ENCODE measurements around the gene TRPM6.
"Not testable (repeated sequence)": the region's sequence is repeated elsewhere in the genome, so short reads cannot be mapped to it uniquely, and the experiment has no call there.

TRPM6 gene

DNA sequence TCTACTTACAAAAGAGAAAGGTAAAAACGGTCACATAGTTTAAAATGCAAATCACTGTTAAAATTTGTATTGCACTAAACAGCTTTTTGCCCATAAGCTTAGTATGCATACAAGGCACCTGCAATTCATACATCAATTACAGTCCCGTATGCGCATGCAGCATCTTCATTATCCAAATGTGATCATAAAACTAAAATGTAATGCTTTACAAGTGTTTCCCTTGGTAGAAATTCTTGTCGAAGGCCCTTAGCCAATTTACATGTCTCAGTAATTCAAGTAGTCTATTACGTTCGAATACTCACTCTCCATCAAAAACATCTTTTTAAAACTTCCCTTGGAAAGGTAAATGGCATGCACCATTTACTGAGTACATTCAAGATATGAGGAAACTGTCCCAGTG, 32.6 kb downstream of the TRPM6 start:
- H3K4me3 ChIP-seq (ENCODE audit: low read depth in 1 of 2, low read length in 1 of 2): no peak overlapping the region
- TF ChIP-seq, protein P1, sequence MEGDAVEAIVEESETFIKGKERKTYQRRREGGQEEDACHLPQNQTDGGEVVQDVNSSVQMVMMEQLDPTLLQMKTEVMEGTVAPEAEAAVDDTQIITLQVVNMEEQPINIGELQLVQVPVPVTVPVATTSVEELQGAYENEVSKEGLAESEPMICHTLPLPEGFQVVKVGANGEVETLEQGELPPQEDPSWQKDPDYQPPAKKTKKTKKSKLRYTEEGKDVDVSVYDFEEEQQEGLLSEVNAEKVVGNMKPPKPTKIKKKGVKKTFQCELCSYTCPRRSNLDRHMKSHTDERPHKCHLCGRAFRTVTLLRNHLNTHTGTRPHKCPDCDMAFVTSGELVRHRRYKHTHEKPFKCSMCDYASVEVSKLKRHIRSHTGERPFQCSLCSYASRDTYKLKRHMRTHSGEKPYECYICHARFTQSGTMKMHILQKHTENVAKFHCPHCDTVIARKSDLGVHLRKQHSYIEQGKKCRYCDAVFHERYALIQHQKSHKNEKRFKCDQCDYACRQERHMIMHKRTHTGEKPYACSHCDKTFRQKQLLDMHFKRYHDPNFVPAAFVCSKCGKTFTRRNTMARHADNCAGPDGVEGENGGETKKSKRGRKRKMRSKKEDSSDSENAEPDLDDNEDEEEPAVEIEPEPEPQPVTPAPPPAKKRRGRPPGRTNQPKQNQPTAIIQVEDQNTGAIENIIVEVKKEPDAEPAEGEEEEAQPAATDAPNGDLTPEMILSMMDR (IDR thresholded peaks at IDR 0.05): no peak
- H3K4me1 ChIP-seq (ENCODE audit: control insufficient read depth in 1 of 2, insufficient read depth in 1 of 2, low read depth in 1 of 2, low read length in 1 of 2): peaks cover 16% of the 10 kb centered on the region in 2 experiments
- no peaks in the 10 kb centered on the region for H3K9me3 ChIP-seq
- H3K27me3 ChIP-seq: no peaks in the 10 kb centered on the region
- no peak overlapping the region for H3K27ac ChIP-seq
- H3K36me3 ChIP-seq: peaks cover 17% of the 10 kb centered on the region

DNA sequence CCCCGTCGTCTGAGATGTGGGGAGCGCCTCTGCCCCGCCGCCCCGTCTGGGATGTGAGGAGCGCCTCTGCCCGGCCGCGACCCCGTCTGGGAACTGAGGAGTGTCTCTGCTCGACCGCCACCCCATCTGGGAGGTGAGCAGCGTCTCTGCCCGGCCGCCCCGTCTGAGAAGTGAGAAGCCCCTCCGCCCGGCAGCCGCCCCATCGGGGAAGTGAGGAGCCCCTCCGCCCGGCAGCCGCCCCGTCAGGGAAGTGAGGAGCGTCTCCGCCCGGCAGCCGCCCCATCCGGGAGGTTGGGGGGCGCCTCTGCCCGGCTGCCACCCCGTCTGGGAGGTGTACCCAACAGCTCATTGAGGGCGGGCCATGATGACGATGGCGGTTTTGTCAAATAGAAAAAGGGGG, 34.7 kb downstream of the TRPM6 start:
- not testable (repeated sequence) for H3K4me1 ChIP-seq (ENCODE audit: control insufficient read depth in 1 of 2, insufficient read depth in 1 of 2, low read depth in 1 of 2, low read length in 1 of 2); H3K27ac ChIP-seq; H3K4me3 ChIP-seq (ENCODE audit: low read depth in 1 of 2, low read length in 1 of 2); H3K9me3 ChIP-seq; H3K27me3 ChIP-seq
- peaks cover 29% of the 10 kb centered on the region for H3K36me3 ChIP-seq

DNA sequence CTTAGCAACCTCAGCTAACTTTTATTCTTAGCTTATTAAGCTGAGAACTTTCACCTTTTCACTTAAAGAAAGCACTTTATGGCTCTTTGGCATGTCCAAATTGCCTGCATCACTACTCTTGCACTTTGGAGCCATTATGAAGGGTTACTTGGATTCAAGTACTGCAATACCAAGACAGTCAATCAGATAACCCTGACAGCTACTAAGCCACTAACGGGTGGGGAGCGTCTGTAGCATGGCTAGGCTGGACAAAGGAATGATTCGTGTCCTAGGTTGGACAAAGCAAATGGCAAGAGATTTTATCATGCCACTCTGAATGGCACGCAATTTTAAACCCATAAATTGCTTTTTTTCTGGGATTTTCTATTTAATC, 39.6 kb downstream of the TRPM6 start:
- Histone ChIP-seq H3K27me3 (no peaks in the 10 kb centered on the region), H3K36me3 (peaks cover 21% of the 10 kb centered on the region), H3K27ac (no peak overlapping the region), H3K4me1 (ENCODE audit: control insufficient read depth in 1 of 2, insufficient read depth in 1 of 2, low read depth in 1 of 2, low read length in 1 of 2) (no peaks in the 10 kb centered on the region), H3K9me3 (no peaks in the 10 kb centered on the region), H3K4me3 (ENCODE audit: low read depth in 1 of 2, low read length in 1 of 2) (no peak overlapping the region)
- TF ChIP-seq, protein P1 (IDR thresholded peaks at IDR 0.05): no peak

DNA sequence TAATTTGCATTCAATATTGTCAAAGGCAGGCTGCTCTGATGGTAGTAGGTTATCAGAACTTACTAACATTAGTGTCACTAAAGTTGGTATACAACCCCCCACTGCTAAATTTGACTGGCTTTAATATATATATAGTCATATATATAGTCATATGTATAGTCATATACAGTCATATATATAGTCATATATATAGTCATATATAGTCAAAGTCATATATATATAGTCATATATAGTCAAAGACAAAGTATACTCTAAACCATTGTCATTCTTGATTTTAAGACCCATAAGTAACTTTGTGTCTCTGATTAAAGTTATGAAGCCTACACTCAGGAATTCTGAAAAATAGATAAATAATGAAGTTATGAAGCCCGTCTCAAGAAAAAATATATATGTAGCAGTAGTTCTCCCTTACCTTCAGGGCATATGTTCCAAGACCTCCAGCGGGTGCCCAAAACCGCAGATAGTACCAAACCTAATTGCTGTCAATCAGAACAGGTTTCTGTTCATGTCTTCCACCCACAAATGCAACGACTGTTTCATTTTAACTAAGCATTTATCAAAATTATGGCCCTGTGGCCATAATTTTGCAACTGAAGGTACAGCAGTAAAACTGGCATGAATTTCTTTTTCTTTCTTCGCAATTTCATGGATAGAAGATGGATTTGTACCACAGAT, 40.1 kb downstream of the TRPM6 start:
- TF ChIP-seq, protein P1 (IDR thresholded peaks at IDR 0.05): no peak

DNA sequence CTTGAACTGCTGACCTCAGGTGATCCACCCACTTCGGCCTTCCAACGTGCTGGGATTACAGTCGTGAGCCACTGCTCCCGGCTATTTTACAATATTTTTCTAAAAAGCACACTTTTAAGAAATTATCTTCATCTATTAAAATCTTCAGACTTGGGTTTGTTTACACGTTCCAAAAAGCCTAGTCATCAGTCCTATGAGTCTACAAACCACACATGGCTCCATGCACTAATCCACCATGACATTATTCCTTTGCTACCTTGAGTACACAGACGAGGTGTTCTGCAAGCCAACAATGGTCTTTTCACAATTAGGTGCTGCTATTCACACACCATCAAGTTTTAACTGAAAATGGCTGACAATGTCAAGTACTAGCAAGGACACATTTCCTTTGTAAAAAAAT, 41.0 kb downstream of the TRPM6 start:
- TF ChIP-seq, protein P1 (IDR thresholded peaks at IDR 0.05): no peak
- no peaks in the 10 kb centered on the region for H3K4me1 ChIP-seq (ENCODE audit: control insufficient read depth in 1 of 2, insufficient read depth in 1 of 2, low read depth in 1 of 2, low read length in 1 of 2)
- no peak overlapping the region for H3K4me3 ChIP-seq (ENCODE audit: low read depth in 1 of 2, low read length in 1 of 2)
- peaks cover 16% of the 10 kb centered on the region for H3K36me3 ChIP-seq
- H3K27ac ChIP-seq: no peak overlapping the region
- H3K27me3 ChIP-seq: no peaks in the 10 kb centered on the region
- no peaks in the 10 kb centered on the region for H3K9me3 ChIP-seq

More for the DNA sequence above, 40.1 kb downstream of the TRPM6 start:
- no peaks in the 10 kb centered on the region for H3K4me1 ChIP-seq (ENCODE audit: control insufficient read depth in 1 of 2, insufficient read depth in 1 of 2, low read depth in 1 of 2, low read length in 1 of 2)
- H3K9me3 ChIP-seq: no peaks in the 10 kb centered on the region
- H3K4me3 ChIP-seq (ENCODE audit: low read depth in 1 of 2, low read length in 1 of 2): no peak overlapping the region
- no peaks in the 10 kb centered on the region for H3K27me3 ChIP-seq
- H3K36me3 ChIP-seq: peaks cover 16% of the 10 kb centered on the region
- H3K27ac ChIP-seq: no peak overlapping the region

DNA sequence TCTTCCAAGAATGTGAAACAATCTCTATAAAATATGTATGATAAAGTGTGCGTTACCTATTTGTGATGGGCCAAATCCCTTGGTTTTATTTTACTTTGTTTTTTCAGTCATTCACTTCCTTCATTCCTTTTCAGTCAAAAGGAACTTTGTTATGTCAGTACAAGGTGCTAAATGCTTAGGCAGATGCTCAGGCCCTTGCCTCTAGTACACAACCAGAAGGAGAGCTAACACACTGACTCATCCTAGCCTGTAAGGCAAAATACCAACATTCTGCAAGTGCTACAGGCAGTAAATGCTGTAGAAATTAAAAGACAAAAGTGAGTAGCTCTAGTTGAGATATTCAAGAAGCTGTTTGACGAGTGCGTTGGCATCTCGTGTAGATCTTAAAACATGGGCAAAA, 49.4 kb downstream of the TRPM6 start:
- H3K27ac ChIP-seq: no peak overlapping the region
- H3K9me3 ChIP-seq: no peaks in the 10 kb centered on the region
- peaks cover 28% of the 10 kb centered on the region for H3K36me3 ChIP-seq
- no peaks in the 10 kb centered on the region for H3K27me3 ChIP-seq
- H3K4me1 ChIP-seq (ENCODE audit: control insufficient read depth in 1 of 2, insufficient read depth in 1 of 2, low read depth in 1 of 2, low read length in 1 of 2): peaks cover 5 to 10% of the 10 kb centered on the region in 2 experiments
- TF ChIP-seq, protein P1 (IDR thresholded peaks at IDR 0.05): no peak
- no peak overlapping the region for H3K4me3 ChIP-seq (ENCODE audit: low read depth in 1 of 2, low read length in 1 of 2)
